Astrocyte (in vitro differentiated cells and primary cell): ENCODE results near the gene KIF26B. TPM values are rescaled to one million over a fixed set of nuclear protein-coding genes. Genes with fewer than 3 reads are reported as not detected.

Source experiments
- DNase-seq: peaks from one replicate; pipeline ENCODE4 v3.0.0-alpha.2; 2010; ENCODE audit warnings: low read depth
- FAIRE-seq: peaks from 2 replicates; lab custom pipeline; 2011; peaks lifted over from hg19 to GRCh38; lab: Jason Lieb, UNC
- H2AFZ ChIP-seq: 2 replicates; pipeline ENCODE4 v1.6.0; 2012; ENCODE audit warnings: low read depth, low read length, inconsistent platforms
- H3K27ac ChIP-seq: 2 replicates; pipeline ENCODE4 v1.5.1; 2011; ENCODE audit warnings: low read depth, low read length, inconsistent platforms
- H3K27me3 ChIP-seq: 2 replicates; pipeline ENCODE4 v1.6.0; 2011; ENCODE audit warnings: low read length, inconsistent platforms; ENCODE audit not compliant: insufficient read depth
- H3K36me3 ChIP-seq: 2 replicates; pipeline ENCODE4 v1.5.1; 2011; ENCODE audit warnings: low read length, inconsistent platforms; ENCODE audit not compliant: insufficient read depth
- H3K4me1 ChIP-seq: 2 replicates; pipeline ENCODE4 v1.5.1; 2011; ENCODE audit warnings: low read length, inconsistent platforms; ENCODE audit not compliant: insufficient read depth
- H3K4me2 ChIP-seq: 2 replicates; pipeline ENCODE4 v1.6.0; 2012; ENCODE audit warnings: low read length, inconsistent platforms
- H3K4me3 ChIP-seq: 2 replicates; pipeline ENCODE4 v1.5.1; 2011; ENCODE audit warnings: low read depth, mild to moderate bottlenecking, low read length, inconsistent platforms; ENCODE audit not compliant: insufficient read depth
- H3K79me2 ChIP-seq: 2 replicates; pipeline ENCODE4 v1.6.0; 2012; ENCODE audit warnings: mild to moderate bottlenecking, low read length, inconsistent platforms; ENCODE audit not compliant: insufficient read depth
- H3K9ac ChIP-seq: 2 replicates; pipeline ENCODE4 v1.6.0; 2012; ENCODE audit warnings: mild to moderate bottlenecking, low read length, inconsistent platforms
- H3K9me3 ChIP-seq: 2 replicates; pipeline ENCODE4 v1.5.1; 2012; ENCODE audit warnings: low read depth, mild to moderate bottlenecking, low read length, inconsistent platforms; ENCODE audit not compliant: insufficient read depth
- H4K20me1 ChIP-seq: 2 replicates; pipeline ENCODE4 v1.6.0; 2012; ENCODE audit warnings: low read length, inconsistent platforms; ENCODE audit not compliant: insufficient read depth
- H3K27ac Mint-ChIP-seq: one replicate; pipeline ENCODE4 v1.8.0; 2021; ENCODE audit warnings: mild to moderate bottlenecking, mixed read lengths; ENCODE audit not compliant: unreplicated experiment
- H3K27me3 Mint-ChIP-seq: one replicate; pipeline ENCODE4 v1.8.0; 2021; ENCODE audit warnings: low read depth, mixed read lengths; ENCODE audit not compliant: unreplicated experiment
- H3K36me3 Mint-ChIP-seq: one replicate; pipeline ENCODE4 v1.8.0; 2021; ENCODE audit warnings: low read depth, mixed read lengths; ENCODE audit not compliant: unreplicated experiment
- H3K4me1 Mint-ChIP-seq: one replicate; pipeline ENCODE4 v1.8.0; 2021; ENCODE audit warnings: low read depth, mixed read lengths; ENCODE audit not compliant: unreplicated experiment
- H3K4me3 Mint-ChIP-seq: one replicate; pipeline ENCODE4 v1.8.0; 2021; ENCODE audit warnings: mild to moderate bottlenecking, moderate library complexity, mixed read lengths; ENCODE audit not compliant: unreplicated experiment
- H3K9me3 Mint-ChIP-seq: one replicate; pipeline ENCODE4 v1.8.0; 2021; ENCODE audit warnings: mild to moderate bottlenecking, mixed read lengths; ENCODE audit not compliant: unreplicated experiment
- EZH2 ChIP-seq: IDR thresholded peaks from 2 replicates; pipeline ENCODE4 v1.6.1; 2012; ENCODE audit warnings: mild to moderate bottlenecking, low read length, inconsistent platforms; ENCODE audit not compliant: insufficient read depth
- total RNA-seq: library from RNA; stranded (reverse); gene quantifications from 2 replicates; pipeline ENCODE4 v1.2.1, GENCODE V29; 2021
- TF ChIP-seq, protein P1 (sequence below): IDR thresholded peaks from 2 replicates; pipeline ENCODE4 v1.5.1; 2011; ENCODE audit warnings: low read depth, mild to moderate bottlenecking, inconsistent platforms, low read length, moderate library complexity; ENCODE audit not compliant: insufficient read depth

Gene KIF26B
- total RNA-seq, 1 donor from 2014 or later: 6.8 TPM

GRCh38 chr1:245645406-245645805, 490.6 kb downstream of the KIF26B start:
- no peak overlapping the region for H3K4me2 ChIP-seq
- Mint-ChIP-seq H3K9me3 (peaks cover 19% of the 10 kb centered on the region), H3K27me3 (peaks cover 8% of the 10 kb centered on the region), H3K4me3 (no peak overlapping the region), H3K27ac (no peak overlapping the region), H3K4me1 (no peaks in the 10 kb centered on the region), H3K36me3 (peaks cover 39% of the 10 kb centered on the region)
- no peaks in the 10 kb centered on the region for H3K27me3 ChIP-seq
- no peak overlapping the region for H3K27ac ChIP-seq
- no peak overlapping the region for H3K9ac ChIP-seq
- no peak for TF ChIP-seq EZH2
- TF ChIP-seq, protein P1, sequence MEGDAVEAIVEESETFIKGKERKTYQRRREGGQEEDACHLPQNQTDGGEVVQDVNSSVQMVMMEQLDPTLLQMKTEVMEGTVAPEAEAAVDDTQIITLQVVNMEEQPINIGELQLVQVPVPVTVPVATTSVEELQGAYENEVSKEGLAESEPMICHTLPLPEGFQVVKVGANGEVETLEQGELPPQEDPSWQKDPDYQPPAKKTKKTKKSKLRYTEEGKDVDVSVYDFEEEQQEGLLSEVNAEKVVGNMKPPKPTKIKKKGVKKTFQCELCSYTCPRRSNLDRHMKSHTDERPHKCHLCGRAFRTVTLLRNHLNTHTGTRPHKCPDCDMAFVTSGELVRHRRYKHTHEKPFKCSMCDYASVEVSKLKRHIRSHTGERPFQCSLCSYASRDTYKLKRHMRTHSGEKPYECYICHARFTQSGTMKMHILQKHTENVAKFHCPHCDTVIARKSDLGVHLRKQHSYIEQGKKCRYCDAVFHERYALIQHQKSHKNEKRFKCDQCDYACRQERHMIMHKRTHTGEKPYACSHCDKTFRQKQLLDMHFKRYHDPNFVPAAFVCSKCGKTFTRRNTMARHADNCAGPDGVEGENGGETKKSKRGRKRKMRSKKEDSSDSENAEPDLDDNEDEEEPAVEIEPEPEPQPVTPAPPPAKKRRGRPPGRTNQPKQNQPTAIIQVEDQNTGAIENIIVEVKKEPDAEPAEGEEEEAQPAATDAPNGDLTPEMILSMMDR: no peak
- H3K79me2 ChIP-seq: no peaks in the 10 kb centered on the region
- FAIRE-seq (no peak), DNase-seq (no peak)
- H4K20me1 ChIP-seq: no peaks in the 10 kb centered on the region
- H2AFZ ChIP-seq: no peak overlapping the region
- no peaks in the 10 kb centered on the region for H3K9me3 ChIP-seq
- H3K4me1 ChIP-seq: no peaks in the 10 kb centered on the region
- no peak overlapping the region for H3K4me3 ChIP-seq
- H3K36me3 ChIP-seq: no peaks in the 10 kb centered on the region

- FAIRE-seq (no peak), DNase-seq (no peak)
- Histone ChIP-seq H3K36me3 (no peaks in the 10 kb centered on the region), H3K9me3 (no peaks in the 10 kb centered on the region), H3K79me2 (no peaks in the 10 kb centered on the region), H2AFZ (no peak overlapping the region), H3K9ac (no peak overlapping the region), H3K4me2 (no peak overlapping the region), H3K4me3 (no peak overlapping the region), H4K20me1 (no peaks in the 10 kb centered on the region), H3K4me1 (no peaks in the 10 kb centered on the region), H3K27me3 (no peaks in the 10 kb centered on the region), H3K27ac (no peak overlapping the region)
- no peak for TF ChIP-seq EZH2
- TF ChIP-seq, protein P1: no peak
- peaks cover 43% of the 10 kb centered on the region for H3K36me3 Mint-ChIP-seq
- no peak overlapping the region for H3K4me3 Mint-ChIP-seq
- no peaks in the 10 kb centered on the region for H3K4me1 Mint-ChIP-seq
- peaks cover 17% of the 10 kb centered on the region for H3K9me3 Mint-ChIP-seq
- no peak overlapping the region for H3K27ac Mint-ChIP-seq
- H3K27me3 Mint-ChIP-seq: peaks cover 8% of the 10 kb centered on the region
These were observed 491.1 kb downstream of the KIF26B start for GRCh38 chr1:245645894-245646293.

- H3K4me3 ChIP-seq: no peak overlapping the region
- H3K4me1 ChIP-seq: no peaks in the 10 kb centered on the region
- peaks cover 5% of the 10 kb centered on the region for H3K9me3 Mint-ChIP-seq
- no peaks in the 10 kb centered on the region for H3K79me2 ChIP-seq
- no peaks in the 10 kb centered on the region for H3K36me3 ChIP-seq
- no peaks in the 10 kb centered on the region for H4K20me1 ChIP-seq
- no peaks in the 10 kb centered on the region for H3K4me1 Mint-ChIP-seq
- no peak overlapping the region for H3K4me2 ChIP-seq
- H3K9ac ChIP-seq: no peak overlapping the region
- H3K4me3 Mint-ChIP-seq: no peak overlapping the region
- DNase-seq: no peak
- H3K27me3 ChIP-seq: no peaks in the 10 kb centered on the region
- H3K27ac ChIP-seq: no peak overlapping the region
- H3K27ac Mint-ChIP-seq: no peak overlapping the region
- H2AFZ ChIP-seq: no peak overlapping the region
- H3K9me3 ChIP-seq: no peaks in the 10 kb centered on the region
- peaks cover 39% of the 10 kb centered on the region for H3K36me3 Mint-ChIP-seq
- no peak for TF ChIP-seq EZH2
- TF ChIP-seq, protein P1: no peak
- no peak for FAIRE-seq
- peaks cover 8% of the 10 kb centered on the region for H3K27me3 Mint-ChIP-seq
These were observed 494.2 kb downstream of the KIF26B start for GRCh38 chr1:245648749-245649522.
